Stimulated activated CD4-positive, alpha-beta T cell treated with anti-CD3 and anti-CD28 coated beads, Interleukin-4, amount 100 ng/mL, for 48 hours (primary cell): ENCODE results near the gene RBSN.

Experiments used
- DNase-seq, 2 donors: peaks; one replicate each; pipeline ENCODE4 v3.0.0-alpha.2; 2020; ENCODE audit warnings: low read depth in 2 of 2

The RBSN gene

DNA sequence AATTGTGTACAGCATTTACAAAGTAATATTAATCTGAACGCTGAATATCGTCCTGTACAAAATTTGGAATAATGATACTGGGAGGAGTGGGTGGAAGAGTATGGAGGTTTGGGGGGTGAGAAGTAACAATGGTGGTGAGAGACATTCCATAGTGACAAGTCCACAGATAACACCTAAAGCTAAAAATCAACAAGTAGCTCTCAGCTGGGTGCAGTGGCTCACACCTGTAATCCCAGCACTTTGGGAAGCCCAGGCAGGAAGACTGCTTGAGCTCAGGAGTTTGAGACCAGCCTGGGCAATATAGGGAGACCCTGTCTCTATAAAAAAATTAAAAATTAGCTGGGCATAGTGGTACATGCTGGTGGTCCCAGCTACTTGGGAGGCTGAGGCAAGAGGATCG lies 38.9 kb downstream of the RBSN start:
- no peak for DNase-seq

DNA sequence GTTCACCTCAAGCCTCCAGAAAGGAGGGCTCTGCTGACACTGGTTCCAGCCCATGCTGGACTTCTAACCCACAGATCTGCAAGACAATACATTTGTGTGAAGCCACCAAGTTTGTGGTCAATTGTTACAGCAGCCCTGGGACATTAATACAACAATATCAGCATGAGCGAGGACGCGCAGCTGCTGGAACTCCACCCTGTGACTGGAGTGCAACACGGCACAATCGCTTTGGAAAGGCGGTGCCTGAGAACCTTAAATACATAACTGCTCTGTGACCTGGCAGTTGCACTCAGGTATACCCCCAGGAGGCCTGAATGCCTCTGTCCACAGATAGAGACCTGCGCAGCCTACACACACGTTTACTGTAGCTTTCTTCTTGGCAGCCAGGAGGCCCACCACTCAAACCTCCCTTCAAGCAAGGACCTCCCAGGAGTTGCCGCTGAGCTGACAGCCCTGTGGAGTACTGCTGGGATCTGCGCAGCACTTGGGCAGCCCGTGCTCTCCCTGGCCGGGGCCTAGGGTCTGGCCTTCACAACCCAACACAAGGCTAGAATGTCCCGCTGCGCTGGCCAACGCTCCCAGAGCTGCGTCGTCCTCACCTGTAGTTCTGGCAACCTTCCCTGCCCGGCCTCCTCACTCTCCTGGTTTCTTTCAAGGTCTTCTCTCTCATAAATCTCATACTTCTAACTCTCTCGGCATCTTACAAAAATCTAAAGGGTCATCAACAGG lies 42.1 kb downstream of the RBSN start:
- no peak for DNase-seq

DNA sequence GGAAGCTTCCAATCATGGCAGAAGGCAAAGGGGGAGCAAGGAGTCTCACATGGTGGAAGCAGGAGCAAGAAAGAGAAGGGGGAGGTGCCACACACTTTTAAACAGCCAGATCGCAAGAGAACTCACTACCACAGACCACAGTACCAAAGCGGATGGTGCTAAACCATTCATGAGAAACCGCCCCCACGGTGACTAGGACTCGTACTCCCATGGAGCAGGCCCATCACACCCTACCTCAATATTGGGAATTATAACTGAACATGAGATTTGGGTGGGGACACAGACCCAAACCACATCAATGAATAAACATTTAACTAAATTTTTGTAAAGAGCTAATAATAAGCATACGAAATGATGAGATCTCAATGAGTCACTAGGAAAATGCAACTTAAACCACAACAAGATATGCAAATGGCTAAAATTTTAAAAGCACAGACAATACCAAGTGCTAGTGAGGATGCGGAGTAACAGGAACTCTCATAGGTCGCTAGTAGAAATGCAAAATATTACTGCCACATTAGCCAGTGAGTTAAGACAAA lies 43.9 kb downstream of the RBSN start:
- peak; percentile 52 to 71 for DNase-seq

DNA sequence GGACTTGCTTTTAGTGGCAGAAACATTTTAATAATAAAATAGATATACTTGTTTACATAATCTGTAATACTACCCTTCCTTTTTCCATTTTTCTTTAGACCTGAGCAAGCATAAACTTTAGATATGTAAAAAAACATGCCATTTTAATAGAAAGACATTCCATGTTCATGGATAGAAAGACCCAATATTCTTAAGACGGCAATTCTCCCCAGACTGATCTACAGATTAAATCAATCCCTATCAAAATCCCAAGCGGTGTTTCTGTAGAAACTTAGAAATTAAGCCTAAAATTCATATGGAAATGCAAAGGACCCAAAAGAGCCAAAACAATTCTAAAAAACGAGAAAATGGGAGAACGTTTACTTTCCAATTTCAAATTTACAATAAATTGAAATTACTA lies 45.4 kb downstream of the RBSN start:
- no peak for DNase-seq

GRCh38 chr3:15052335-15053242 lies 46.4 kb downstream of the RBSN start:
- no peak for DNase-seq

DNA sequence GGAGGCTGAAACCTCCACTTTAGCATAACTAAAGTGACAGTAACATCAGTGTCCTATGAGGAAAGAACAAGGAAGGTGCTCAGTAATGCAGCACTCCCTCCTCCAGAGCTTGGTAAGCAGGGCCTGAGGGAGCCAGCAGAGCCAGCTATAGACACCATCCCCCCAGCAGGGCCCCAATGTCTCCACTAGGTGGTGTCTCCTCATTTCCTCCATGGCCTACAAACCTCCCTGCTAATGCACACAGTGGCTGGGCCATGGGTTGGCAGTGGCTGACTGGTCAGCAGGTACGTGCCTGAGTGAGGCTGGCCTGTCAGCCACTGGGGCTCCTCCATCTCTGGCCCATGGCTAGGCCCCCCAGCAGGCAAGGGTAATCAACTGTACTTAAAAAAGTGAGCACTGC lies 47.4 kb downstream of the RBSN start:
- DNase-seq: peak; percentile 21 to 29

DNA sequence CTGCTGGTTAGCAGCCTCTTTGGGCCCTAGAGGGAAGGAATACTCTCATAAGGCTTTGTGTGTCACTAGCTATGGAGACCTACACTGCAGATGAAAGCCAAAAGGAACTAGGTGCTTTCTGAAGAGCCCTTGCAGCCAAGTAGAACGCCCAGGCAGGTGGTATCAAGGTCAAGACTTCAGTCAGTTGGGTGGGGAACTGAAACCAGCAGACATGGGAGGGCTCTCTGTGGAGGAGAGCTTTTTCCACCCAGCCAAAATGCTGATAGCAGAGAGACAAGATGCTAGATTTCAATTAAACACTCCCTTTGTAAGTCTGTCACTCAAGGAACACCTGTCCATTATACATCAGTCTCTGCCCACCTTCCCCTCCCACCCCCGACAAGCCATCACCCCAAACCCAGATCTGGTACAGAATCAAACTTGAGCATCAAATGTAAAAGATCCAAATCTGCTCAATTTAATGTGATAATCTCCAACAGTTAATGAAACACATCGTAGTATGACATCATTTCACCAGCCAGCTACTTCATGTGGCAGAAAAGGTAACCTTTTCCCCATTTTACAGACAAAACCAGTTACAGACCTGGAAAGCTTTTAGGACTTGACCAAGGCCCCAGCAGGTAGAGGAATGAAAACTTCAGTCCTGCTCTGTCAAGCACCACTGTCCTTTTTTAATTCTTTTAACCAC lies 48.4 kb downstream of the RBSN start:
- no peak for DNase-seq

GRCh38 chr3:15049584-15049983 lies 49.4 kb downstream of the RBSN start:
- DNase-seq: no peak

DNA sequence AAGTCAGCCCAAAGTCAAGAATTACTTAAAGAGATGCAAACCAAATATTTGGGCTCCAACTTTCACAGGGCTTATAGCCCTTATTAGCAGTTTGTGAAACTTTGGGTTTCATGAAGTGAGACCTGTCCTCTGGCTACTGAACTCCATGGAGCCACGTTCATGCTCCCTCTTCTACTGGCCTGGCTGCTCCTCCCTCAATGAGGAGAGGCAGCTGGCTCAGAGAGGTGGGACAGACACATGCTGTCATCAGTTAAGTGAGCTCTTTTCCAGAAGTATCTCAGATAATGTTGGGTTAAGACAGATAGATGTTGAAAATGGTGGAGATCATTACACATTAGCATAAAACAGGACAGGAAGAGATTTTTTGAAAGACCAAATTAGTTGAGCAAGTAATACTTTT lies 53.3 kb downstream of the RBSN start:
- no peak for DNase-seq

- DNase-seq: no peak
Measured at GRCh38 chr3:15044326-15044725, 54.6 kb downstream of the RBSN start.

- no peak for DNase-seq
Measured at GRCh38 chr3:15043408-15044171, 55.4 kb downstream of the RBSN start.

- no peak for DNase-seq
Measured at GRCh38 chr3:15042936-15043335, 56.0 kb downstream of the RBSN start.

- DNase-seq: no peak
Measured at GRCh38 chr3:15041950-15042349, 57.0 kb downstream of the RBSN start.

DNA sequence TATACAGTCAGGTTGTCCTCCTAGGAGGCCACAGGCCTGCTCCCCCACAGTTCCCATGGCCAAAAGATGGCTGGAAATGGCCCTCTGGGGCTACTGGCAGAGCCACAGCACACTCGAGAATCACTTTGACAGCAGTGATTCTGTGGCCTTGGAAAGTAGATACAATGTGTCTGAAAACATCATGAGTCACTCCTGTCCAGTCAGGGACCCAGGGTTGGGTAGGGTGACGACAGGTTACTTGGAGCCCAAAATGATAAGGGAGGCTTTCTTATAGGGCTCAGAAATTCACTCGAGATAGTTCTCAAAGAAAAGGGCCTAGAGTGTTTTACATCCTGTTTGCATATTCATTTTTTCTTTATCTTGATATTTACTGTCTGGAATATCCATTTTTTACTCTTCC lies 58.1 kb downstream of the RBSN start:
- no peak for DNase-seq

GRCh38 chr3:15038306-15038705 lies 60.6 kb downstream of the RBSN start:
- DNase-seq: no peak

- no peak for DNase-seq
Measured at GRCh38 chr3:15033103-15033502, 65.8 kb downstream of the RBSN start.

DNA sequence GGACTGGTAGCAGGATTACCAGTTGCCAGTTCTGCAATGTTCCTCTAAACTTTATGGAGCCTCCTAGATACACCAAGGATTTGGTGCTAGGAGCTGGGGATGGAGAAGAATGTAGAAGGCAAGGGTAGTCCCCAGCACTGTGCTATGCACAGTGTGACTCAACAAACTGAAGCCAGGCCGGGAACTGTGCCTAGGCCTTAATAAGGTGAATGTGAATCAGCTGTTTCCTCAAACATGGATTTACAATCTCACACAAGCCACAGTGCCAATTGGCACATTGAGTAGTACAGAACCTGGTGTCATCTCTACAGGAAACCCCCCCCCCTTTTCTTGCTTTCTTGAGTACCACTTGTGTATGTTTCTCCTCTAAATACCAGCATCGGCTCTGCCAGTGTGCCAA lies 66.3 kb downstream of the RBSN start:
- DNase-seq: no peak

GRCh38 chr3:15029625-15030024 lies 69.3 kb downstream of the RBSN start:
- no peak for DNase-seq

DNA sequence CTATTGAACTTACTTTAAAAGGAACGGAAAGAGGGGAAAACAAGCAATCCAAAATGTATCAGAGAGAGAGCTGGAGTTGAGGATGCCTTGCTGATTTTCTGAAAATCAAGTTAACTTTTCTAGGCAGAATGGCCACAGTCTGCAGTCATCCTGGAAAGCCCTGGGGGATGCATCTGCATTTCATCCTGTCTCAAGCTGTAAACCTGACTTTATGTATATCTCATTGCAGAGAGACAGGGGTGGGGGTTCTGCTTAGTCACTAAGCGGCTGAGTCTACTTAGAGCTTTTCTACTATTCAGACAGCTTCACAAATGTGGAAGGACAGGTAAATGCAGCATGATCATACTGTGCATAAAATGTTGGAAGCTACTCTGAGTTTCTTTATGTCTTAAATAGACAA lies 75.2 kb downstream of the RBSN start:
- no peak for DNase-seq

DNA sequence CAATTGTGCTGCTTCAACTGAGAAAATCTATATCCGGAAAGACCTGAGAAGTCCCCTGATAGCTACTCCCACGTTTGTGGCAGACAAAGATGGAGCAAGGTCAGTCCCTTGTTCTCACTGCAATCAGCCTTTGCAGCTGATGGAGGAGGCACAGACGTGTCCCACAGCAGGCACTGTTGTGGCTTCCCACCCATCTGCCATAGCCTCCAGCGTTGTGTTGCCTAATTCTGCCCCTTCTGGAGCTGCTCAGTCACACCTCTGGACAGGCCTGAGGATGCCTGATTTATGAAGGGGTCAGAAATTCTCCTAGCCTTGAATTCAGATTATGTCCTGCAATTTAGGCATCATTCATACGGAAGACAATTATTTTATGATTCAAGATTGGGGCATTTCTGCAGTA lies 75.7 kb downstream of the RBSN start:
- no peak for DNase-seq
